H1 (cell line): ENCODE results near the gene MRPL9.

ENCODE experiments used
- BRCA1 ChIP-seq: IDR thresholded peaks from 2 replicates; pipeline ENCODE4 v1.6.1; 2012; ENCODE audit warnings: low read depth, low read length, improper control_type of control experiment
- CHD2 ChIP-seq: IDR thresholded peaks from 2 replicates; pipeline ENCODE4 v1.6.1; 2012; ENCODE audit warnings: low read length, improper control_type of control experiment
- CTCF ChIP-seq, 3 experiments: IDR thresholded peaks; 1 replicate in 2 of 3; 2 replicates in 1 of 3; pipeline versions ENCODE4 v1.5.1 to v1.6.1; 2011; ENCODE audit warnings: low read length in 3 of 3, mild to moderate bottlenecking in 3 of 3, inconsistent platforms in 2 of 3, low read depth in 1 of 3, moderate library complexity in 1 of 3; ENCODE audit not compliant: insufficient read depth in 1 of 3; ENCODE audit errors: control extremely low read depth in 1 of 3
- EP300 ChIP-seq, 2 experiments: IDR thresholded peaks; 1 replicate in 1 of 2; 2 replicates in 1 of 2; pipeline ENCODE4 v1.6.1; 2011 to 2012; ENCODE audit warnings: low read depth in 2 of 2, low read length in 2 of 2, mild to moderate bottlenecking in 2 of 2, borderline replicate concordance in 1 of 2, inconsistent platforms in 1 of 2, moderate library complexity in 1 of 2
- EZH2 ChIP-seq: fragments of 200-600 bp; sonication (generic); IDR thresholded peaks from 2 replicates; pipeline ENCODE4 v1.7.1; 2012; ENCODE audit warnings: low read depth, mild to moderate bottlenecking, moderate library complexity, low read length, inconsistent platforms; ENCODE audit not compliant: severe bottlenecking
- GABPA ChIP-seq: IDR thresholded peaks from 2 replicates; pipeline ENCODE4 v1.6.1; 2011; ENCODE audit warnings: mild to moderate bottlenecking, low read length, moderate library complexity, borderline replicate concordance; ENCODE audit not compliant: insufficient read depth
- MAFK ChIP-seq: IDR thresholded peaks from 2 replicates; pipeline ENCODE4 v1.6.1; 2012; ENCODE audit warnings: low read depth, mild to moderate bottlenecking, improper control_type of control experiment, low read length
- NRF1 ChIP-seq: IDR thresholded peaks from 2 replicates; pipeline ENCODE4 v1.6.1; 2011; ENCODE audit warnings: mild to moderate bottlenecking, low read depth, low read length, improper control_type of control experiment
- PHF8 ChIP-seq: fragments of 200-600 bp; sonication (generic); conservative IDR thresholded peaks from 2 replicates; pipeline ENCODE4 v1.7.1; 2012; ENCODE audit warnings: low read depth, mild to moderate bottlenecking, inconsistent platforms, low read length, moderate library complexity
- POLR2A ChIP-seq, 2 experiments: IDR thresholded peaks; 1 replicate in 1 of 2; 2 replicates in 1 of 2; pipeline ENCODE4 v1.6.1; 2011; ENCODE audit warnings: low read depth in 2 of 2, low read length in 2 of 2, mild to moderate bottlenecking in 2 of 2; ENCODE audit errors: control extremely low read depth in 1 of 2
- RFX5 ChIP-seq: IDR thresholded peaks from 2 replicates; pipeline ENCODE4 v1.6.1; 2011; ENCODE audit warnings: low read depth, low read length, improper control_type of control experiment, borderline replicate concordance
- SRF ChIP-seq: IDR thresholded peaks from 2 replicates; pipeline ENCODE4 v1.6.1; 2011; ENCODE audit warnings: mild to moderate bottlenecking, low read depth, low read length, moderate library complexity
- ZNF274 ChIP-seq: IDR thresholded peaks from 2 replicates; pipeline ENCODE4 v1.7.0; 2012; ENCODE audit warnings: low read length, borderline replicate concordance; ENCODE audit errors: extremely low read depth

GRCh38 chr1:151777317-151777716 is 14.0 kb upstream of the MRPL9 start:
- TF ChIP-seq EP300 (IDR thresholded peaks at IDR 0.05; ENCODE audit: borderline replicate concordance in 1 of 2, low read depth in 2 of 2, low read length in 2 of 2): no peak
- no peak for TF ChIP-seq POLR2A (IDR thresholded peaks at IDR 0.05; ENCODE audit: control extremely low read depth in 1 of 2, low read depth in 2 of 2, low read length in 2 of 2)
- no peak for TF ChIP-seq SRF
- TF ChIP-seq CTCF (IDR thresholded peaks at IDR 0.05; ENCODE audit: control extremely low read depth in 1 of 3, insufficient read depth in 1 of 3, low read depth in 1 of 3, low read length in 3 of 3): no peak
- TF ChIP-seq RFX5: no peak
- no peak for TF ChIP-seq EZH2
- no peak for TF ChIP-seq CHD2
- no peak for TF ChIP-seq NRF1
- no peak for TF ChIP-seq GABPA
- no peak for TF ChIP-seq MAFK
- no peak for TF ChIP-seq PHF8
- no peak for TF ChIP-seq BRCA1
- no peak for TF ChIP-seq ZNF274
